Measurements from ENCODE around the gene RNGTT. TPM values are rescaled to one million over a fixed set of nuclear protein-coding genes. Genes with fewer than 3 reads are reported as not detected.
"Not testable (repeated sequence)": the region's sequence is repeated elsewhere in the genome, so short reads cannot be mapped to it uniquely, and the experiment has no call there.

The RNGTT gene
- total RNA-seq, 1 donor from 2014 or later, result 14.4 TPM

DNA sequence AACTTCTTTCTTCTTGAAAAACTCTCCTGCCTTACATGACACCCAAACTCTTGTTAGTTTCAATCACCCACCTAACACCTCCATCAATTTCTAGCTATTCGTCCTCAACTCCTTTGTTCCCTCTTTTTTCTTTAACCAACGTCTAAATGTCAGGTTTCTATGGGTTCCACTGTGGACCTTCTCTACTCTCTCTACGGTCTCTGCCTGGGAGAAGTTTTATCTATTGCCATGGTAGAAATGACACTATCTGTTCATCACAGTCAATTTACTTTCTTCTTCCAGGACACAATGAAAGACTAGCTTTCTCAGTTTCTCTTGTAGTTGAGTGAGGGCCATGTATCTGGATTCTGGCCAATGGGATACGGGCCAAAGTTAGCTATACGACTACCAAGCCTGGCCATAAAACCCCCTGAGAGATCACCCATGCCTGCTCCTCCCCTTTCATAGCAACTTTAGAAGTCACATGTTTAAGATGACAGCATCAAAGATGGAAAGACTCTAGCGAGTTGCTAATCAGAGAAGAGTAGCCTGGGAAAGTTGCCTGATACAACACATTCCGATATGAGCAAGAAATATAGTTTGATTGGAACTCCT is 17.9 kb downstream of the RNGTT start:
- DNase-seq (ENCODE audit: low read depth), result no peak
- no peaks in the 10 kb centered on the region for H3K27me3 ChIP-seq (ENCODE audit: control insufficient read depth, insufficient read depth, low read length)
- no peak overlapping the region for H3K4me3 ChIP-seq (ENCODE audit: low read depth, low read length)
- H3K36me3 ChIP-seq (ENCODE audit: control insufficient read depth, insufficient read depth, low read length), result no peaks in the 10 kb centered on the region
- TF ChIP-seq CTCF (IDR thresholded peaks at IDR 0.05; ENCODE audit: insufficient read depth, low read length, poor library complexity, severe bottlenecking), result no peak

GRCh38 chr6:88933521-88933920 is 29.9 kb downstream of the RNGTT start:
- TF ChIP-seq CTCF (IDR thresholded peaks at IDR 0.05; ENCODE audit: insufficient read depth, low read length, poor library complexity, severe bottlenecking), result no peak
- DNase-seq (ENCODE audit: low read depth), result no peak
- Histone ChIP-seq H3K36me3 (ENCODE audit: control insufficient read depth, insufficient read depth, low read length) (no peaks in the 10 kb centered on the region), H3K27me3 (ENCODE audit: control insufficient read depth, insufficient read depth, low read length) (no peaks in the 10 kb centered on the region), H3K4me3 (ENCODE audit: low read depth, low read length) (no peak overlapping the region)

DNA sequence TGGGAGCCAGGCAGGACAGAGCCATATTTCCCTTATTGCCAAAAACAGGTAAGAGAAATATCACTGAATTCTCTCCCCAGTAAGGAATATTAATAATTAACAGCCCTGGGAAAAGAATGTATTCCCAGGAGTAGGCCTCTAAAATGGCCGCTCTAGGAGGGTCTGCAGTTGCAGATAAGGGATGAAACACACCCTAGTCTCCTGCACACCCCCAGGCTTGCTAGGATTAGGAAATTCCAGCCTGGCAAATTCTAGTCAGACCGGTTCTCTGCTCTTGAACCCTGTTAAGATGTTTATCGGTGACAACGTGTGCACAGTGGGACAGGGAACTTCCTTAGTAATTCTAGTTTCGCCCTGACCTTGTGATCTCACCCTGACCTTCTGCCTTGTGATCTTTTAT is 31.4 kb downstream of the RNGTT start:
- not testable (repeated sequence) for DNase-seq (ENCODE audit: low read depth); H3K27me3 ChIP-seq (ENCODE audit: control insufficient read depth, insufficient read depth, low read length); H3K36me3 ChIP-seq (ENCODE audit: control insufficient read depth, insufficient read depth, low read length); H3K4me3 ChIP-seq (ENCODE audit: low read depth, low read length)

DNA sequence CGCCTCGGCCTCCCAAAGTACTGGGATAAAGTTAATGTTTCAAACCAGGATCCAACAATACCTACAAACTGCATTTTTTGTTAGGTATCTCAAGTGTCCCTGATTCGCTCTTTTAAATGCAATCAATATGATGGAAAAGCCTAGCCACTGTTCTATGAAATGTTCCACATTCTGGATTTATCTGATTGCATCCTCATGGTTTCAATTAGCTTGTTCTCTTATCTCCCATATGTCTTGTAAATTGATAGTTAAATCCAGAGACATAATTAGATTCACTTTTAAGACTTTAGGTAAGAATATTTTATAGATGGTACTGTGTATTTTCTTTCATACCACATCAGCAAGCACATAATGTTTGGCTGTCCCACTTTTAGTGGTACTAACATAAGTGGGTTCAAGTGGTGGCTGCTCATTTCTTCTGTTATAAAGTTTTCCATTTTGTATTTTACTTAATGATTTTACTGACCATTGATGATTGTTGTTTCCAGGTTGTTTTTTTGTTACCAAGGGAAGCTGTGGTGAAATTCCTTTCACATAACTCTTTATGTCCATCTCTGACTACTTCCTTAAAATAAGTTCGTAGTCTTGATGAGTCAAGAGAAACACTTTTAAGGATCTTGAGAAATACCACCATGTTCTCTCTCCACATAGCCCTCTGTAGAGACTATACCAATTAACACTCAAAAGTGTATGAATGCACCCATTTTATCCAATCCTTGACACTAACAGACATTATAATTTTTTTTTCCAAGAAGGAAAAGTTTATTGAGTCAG is 40.5 kb downstream of the RNGTT start:
- no peaks in the 10 kb centered on the region for H3K36me3 ChIP-seq (ENCODE audit: control insufficient read depth, insufficient read depth, low read length)
- no peaks in the 10 kb centered on the region for H3K27me3 ChIP-seq (ENCODE audit: control insufficient read depth, insufficient read depth, low read length)
- TF ChIP-seq CTCF (IDR thresholded peaks at IDR 0.05; ENCODE audit: insufficient read depth, low read length, poor library complexity, severe bottlenecking), result no peak
- H3K4me3 ChIP-seq (ENCODE audit: low read depth, low read length), result no peak overlapping the region
- DNase-seq (ENCODE audit: low read depth), result no peak

- DNase-seq (ENCODE audit: low read depth), result no peak
- H3K36me3 ChIP-seq (ENCODE audit: control insufficient read depth, insufficient read depth, low read length), result no peaks in the 10 kb centered on the region
- TF ChIP-seq CTCF (IDR thresholded peaks at IDR 0.05; ENCODE audit: insufficient read depth, low read length, poor library complexity, severe bottlenecking), result no peak
- no peaks in the 10 kb centered on the region for H3K27me3 ChIP-seq (ENCODE audit: control insufficient read depth, insufficient read depth, low read length)
- H3K4me3 ChIP-seq (ENCODE audit: low read depth, low read length), result no peak overlapping the region
Observed at GRCh38 chr6:88921734-88922133, 41.7 kb downstream of the RNGTT start.

DNA sequence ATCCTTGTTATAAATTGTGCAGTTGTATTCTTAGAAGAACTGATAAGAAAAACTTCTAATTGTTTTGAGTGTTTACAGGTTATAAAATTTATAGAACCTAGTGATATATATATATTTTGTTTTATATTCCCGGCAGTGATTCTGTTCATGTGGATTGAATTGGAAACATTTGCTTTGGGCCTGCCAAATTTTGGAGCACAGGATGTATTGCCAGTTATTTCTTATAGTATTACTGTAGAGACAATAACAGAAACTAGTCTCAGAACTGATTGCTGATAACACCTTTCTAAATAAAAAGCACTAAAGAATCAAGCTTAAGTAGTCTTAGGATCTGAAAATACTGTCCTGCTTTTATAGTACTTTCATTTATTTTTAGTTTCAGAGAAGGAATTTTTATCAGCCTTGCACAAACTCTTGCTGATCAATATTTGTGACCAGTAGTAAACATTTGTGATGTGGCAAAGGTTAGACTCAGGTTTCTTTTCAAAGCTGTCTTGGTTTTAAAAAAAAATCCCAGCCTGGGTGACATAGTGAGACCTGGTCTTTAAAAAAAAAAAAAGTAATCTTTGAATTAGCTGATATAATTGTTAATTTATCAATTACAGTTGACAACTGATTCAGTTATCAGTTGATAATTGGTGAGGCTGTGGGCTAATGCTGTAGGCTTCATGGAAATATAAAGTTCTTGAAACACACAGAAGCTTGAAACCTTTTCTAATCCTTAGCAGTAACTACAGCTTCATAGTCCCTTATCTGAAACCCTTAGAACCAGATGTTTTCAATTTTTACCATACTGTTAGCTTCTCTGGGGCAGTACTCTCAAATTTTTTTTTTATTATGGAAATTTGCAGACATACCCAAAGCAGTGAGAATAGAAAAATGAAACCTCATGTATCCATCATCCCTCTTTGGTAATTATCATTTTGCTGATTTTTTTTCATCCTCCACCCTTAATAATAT is 42.4 kb downstream of the RNGTT start:
- Histone ChIP-seq H3K36me3 (ENCODE audit: control insufficient read depth, insufficient read depth, low read length) (no peaks in the 10 kb centered on the region), H3K27me3 (ENCODE audit: control insufficient read depth, insufficient read depth, low read length) (no peaks in the 10 kb centered on the region), H3K4me3 (ENCODE audit: low read depth, low read length) (no peak overlapping the region)
- no peak for TF ChIP-seq CTCF (IDR thresholded peaks at IDR 0.05; ENCODE audit: insufficient read depth, low read length, poor library complexity, severe bottlenecking)
- no peak for DNase-seq (ENCODE audit: low read depth)
